22Rv1 (cell line): Measurements from ENCODE around the gene BTBD9.
A peak's percentile ranks its signal among the peaks of the same experiment; 100 is the strongest.

Experiments
- H3K27ac ChIP-seq: fragments of 450-650 bp; 2 replicates; pipeline ENCODE4 v1.5.1; 2017
- ZFX ChIP-seq: fragments of 450-650 bp; IDR thresholded peaks from 2 replicates; pipeline ENCODE4 v1.6.1; 2017; ENCODE audit warnings: antibody characterized with exemption, borderline replicate concordance
- TF ChIP-seq, protein P1 (sequence below): fragments of 450-650 bp; IDR thresholded peaks from 2 replicates; pipeline ENCODE4 v1.5.1; 2017; ENCODE audit warnings: mild to moderate bottlenecking

The BTBD9 gene

DNA sequence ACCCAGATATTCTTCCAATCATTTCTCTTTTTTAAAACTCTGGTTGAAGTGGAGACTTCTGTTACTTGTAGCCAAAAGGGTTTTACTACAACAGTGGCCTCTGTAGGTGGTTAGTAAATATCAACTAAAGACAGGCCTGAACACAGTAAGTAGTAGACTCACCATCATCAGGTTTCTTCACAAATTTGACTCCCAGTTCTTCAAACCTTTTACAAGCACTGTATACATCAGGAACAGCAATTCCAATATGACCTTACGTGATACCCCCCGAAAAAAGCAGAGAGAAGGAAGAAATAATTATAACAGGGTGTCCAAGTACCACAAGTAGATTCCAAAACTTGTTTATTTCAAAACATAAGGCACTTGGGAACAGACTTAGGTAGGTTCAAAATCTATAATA lies 42.1 kb upstream of the BTBD9 start:
- TF ChIP-seq ZFX, result no peak
- TF ChIP-seq, protein P1, sequence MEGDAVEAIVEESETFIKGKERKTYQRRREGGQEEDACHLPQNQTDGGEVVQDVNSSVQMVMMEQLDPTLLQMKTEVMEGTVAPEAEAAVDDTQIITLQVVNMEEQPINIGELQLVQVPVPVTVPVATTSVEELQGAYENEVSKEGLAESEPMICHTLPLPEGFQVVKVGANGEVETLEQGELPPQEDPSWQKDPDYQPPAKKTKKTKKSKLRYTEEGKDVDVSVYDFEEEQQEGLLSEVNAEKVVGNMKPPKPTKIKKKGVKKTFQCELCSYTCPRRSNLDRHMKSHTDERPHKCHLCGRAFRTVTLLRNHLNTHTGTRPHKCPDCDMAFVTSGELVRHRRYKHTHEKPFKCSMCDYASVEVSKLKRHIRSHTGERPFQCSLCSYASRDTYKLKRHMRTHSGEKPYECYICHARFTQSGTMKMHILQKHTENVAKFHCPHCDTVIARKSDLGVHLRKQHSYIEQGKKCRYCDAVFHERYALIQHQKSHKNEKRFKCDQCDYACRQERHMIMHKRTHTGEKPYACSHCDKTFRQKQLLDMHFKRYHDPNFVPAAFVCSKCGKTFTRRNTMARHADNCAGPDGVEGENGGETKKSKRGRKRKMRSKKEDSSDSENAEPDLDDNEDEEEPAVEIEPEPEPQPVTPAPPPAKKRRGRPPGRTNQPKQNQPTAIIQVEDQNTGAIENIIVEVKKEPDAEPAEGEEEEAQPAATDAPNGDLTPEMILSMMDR, result no peak
- H3K27ac ChIP-seq, result no peak overlapping the region

DNA sequence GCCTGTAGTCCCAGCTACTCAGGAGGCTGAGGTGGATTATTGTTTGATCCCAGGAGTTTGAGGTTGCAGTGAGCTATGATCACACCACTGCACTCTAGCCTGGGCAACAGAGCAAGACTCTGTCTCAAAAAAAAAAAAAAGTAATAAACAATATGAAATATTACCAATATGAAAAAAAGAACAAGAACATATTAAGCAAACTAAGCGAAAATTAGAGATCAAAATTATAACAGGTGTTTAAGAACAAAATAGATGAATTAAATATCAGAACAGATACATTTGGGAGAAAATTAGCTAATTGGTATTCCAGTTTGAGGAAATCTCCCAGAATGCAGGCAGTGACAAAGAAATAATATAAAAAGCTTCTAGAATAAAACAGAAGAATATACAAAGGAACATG lies 39.9 kb upstream of the BTBD9 start:
- H3K27ac ChIP-seq, result no peak overlapping the region
- TF ChIP-seq ZFX, result no peak
- TF ChIP-seq, protein P1, result no peak

DNA sequence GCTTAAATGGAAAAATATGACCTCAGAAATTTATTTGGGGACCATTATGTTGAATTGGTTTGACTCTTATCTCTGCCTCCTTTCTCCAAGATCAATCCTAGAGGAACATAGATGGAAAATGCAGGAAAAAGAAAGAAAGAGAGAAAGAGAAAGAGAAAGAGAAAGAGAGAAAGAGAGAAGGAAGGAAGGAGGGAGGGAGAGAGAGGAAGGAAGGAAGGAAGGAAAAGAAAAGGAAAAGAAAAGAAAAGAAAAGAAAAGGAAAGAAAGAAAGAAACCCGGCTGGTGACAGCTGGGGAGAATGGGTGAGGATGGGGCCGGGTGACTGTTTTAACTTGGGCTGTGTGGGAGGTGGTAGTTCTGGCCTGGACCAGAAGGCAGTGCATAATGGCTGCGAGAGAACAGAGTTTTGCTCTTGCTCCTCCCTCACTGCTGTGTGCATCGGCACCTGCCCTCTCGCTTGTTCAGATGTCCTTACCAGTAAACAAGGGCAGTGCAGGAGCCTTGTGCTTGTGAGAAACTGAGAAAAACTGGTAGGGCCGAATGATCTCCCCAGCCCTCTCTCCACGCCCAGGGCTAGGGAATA lies 38.5 kb upstream of the BTBD9 start:
- H3K27ac ChIP-seq, result no peak overlapping the region
- no peak for TF ChIP-seq ZFX
- TF ChIP-seq, protein P1, result no peak

DNA sequence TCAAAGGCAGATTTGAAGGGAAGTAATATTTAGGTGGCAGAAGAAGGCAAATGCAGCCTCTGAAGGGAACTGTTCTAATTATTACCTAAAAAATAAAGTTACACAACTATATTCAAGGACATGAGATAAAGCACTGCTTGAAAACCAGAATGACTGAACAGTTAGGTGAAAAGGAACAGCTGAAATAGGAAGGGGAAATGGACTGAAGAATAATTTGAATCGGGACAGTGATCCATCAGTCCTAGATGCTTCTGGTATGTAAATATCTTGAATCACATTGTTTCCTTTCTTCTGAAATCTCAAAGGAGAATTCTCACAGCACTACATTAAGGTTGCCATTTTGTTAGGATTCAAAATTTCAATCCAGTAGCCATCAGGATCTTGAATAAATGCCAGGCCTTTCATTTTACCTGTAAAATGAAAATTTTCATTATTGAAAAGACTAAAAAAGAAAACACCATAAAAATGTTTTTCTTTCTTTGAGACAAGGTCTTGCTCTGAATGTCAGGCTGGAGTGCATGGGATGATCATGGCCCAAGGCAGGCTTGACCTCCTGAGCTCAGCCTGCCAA lies 37.3 kb upstream of the BTBD9 start:
- no peak overlapping the region; the same call in 1 of the 2 replicates for H3K27ac ChIP-seq
- TF ChIP-seq, protein P1, result no peak
- TF ChIP-seq ZFX, result no peak

DNA sequence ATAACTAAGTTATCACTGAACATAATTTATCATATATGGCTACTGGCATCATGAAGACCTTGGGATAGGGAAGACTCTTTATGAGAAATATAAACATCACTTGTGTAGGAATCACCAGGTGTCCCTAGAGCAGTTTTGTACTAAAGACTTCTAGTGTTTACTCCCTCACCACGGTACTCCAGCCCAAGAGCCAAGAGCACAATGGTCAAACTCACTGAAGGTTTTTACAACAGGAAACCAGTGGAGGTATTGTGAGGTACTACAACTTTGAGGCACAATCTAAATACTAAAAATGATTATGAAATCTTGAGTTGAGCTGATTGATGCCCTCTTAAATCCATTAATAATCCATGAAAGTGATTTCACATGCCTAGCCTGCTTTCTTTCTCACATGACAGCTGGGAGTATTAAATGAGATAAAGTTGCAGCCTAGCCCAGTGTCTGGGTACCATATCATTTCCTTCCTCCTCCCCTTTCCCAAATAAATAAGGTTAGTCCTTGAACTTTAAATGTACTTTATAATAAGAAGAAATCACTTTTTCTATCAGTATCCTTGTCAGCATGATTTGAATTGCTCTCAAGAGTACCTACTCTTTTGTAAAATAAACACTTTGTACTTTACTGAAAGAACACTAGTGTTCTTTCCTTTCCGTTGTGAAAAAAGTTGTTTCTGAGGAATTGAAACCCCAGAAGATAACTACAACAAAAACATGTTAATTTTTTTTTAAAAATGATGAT lies 36.7 kb upstream of the BTBD9 start:
- TF ChIP-seq, protein P1, result no peak
- TF ChIP-seq ZFX, result no peak
- no peak overlapping the region; the same call in 1 of the 2 replicates for H3K27ac ChIP-seq

DNA sequence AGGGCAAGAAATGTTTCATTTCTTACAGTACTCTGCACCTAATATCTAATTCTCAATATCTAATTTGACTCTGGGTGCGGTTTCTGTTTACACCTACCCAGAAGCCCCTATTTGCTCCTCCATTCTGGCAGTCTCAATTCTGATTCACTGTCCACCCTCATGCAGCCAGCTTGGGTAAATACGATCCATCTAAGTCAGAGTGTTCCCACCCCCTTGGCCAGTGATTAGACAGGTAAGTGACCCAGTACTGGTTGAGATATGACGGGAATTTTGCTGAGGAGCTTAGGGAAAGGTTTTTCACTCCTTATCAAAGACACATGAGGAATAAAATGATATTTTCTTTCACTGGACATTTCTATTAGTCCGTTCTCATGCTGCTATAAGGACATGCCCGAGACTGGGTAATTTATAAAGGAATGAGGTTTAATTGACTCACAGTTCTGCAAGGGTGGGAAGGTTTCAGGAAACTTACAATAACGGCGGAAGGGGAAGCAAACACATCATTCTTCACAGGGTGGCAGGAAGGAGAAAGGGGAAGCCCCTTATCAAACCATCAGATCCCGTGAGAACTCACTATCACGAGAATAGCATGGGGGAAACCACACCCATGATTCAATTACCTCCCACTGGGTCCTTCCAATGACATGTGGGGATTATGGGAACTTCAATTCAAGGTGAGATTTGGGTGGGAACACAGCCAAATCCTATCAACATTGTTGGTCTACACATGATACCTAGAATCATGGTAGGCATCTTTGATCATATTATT lies 33.9 kb upstream of the BTBD9 start:
- no peak for TF ChIP-seq ZFX
- TF ChIP-seq, protein P1, result no peak
- peak overlapping the region; percentile 49 for H3K27ac ChIP-seq
